ENCODE results near the gene IGHMBP2.

GRCh38 chr11:68908273-68908672, 4.6 kb downstream of the IGHMBP2 start:
- TF ChIP-seq EZH2 (IDR thresholded peaks at IDR 0.05; ENCODE audit: borderline replicate concordance, low read depth, low read length) (no peak), SAFB2 (IDR thresholded peaks at IDR 0.05; ENCODE audit: borderline replicate concordance, low read depth, low read length, severe bottlenecking) (no peak), CTCF (IDR thresholded peaks at IDR 0.05 in 2 of 3, conservative IDR thresholded peaks at IDR 0.05 in 1 of 3; ENCODE audit: insufficient read depth in 2 of 3, low read depth in 1 of 3, low read length in 3 of 3) (no peak), MEF2D (tag; conservative IDR thresholded peaks at IDR 0.05; ENCODE audit: low read depth) (no peak), STAG1 (CRISPR knock-in tag; IDR thresholded peaks at IDR 0.05; ENCODE audit: borderline replicate concordance) (no peak), ETS2 (tag; IDR thresholded peaks at IDR 0.05; ENCODE audit: borderline replicate concordance, poor library complexity, severe bottlenecking) (no peak), ZNF274 (IDR thresholded peaks at IDR 0.05; ENCODE audit: borderline replicate concordance, low read depth, low read length) (no peak), ZBTB33 (CRISPR knock-in tag; IDR thresholded peaks at IDR 0.05) (no peak), MXI1 (IDR thresholded peaks at IDR 0.05; ENCODE audit: low read depth, low read length) (no peak), ZBTB8A (IDR thresholded peaks at IDR 0.05; ENCODE audit: partially characterized antibody) (no peak), FOS (IDR thresholded peaks at IDR 0.05; ENCODE audit: extremely low read depth, insufficient read length) (no peak)
